Skin epidermis (tissue), 12 donors: Measurements from ENCODE around the gene FNBP1.

ENCODE experiments used
- H3K27ac ChIP-seq, 21 experiments: fragments of 200-600 bp; sonication (generic) in 11 of 21; one replicate each; pipeline ENCODE4 v1.5.0; 2020; ENCODE audit warnings: mild to moderate bottlenecking in 3 of 21, inconsistent platforms in 2 of 21, moderate library complexity in 2 of 21
- H3K4me3 ChIP-seq, 7 experiments: fragments of 200-600 bp; sonication (generic) in 2 of 7; one replicate each; pipeline ENCODE4 v1.5.0; 2020; ENCODE audit warnings: inconsistent platforms in 2 of 7, mild to moderate bottlenecking in 2 of 7, moderate library complexity in 1 of 7

Gene FNBP1

GRCh38 chr9:130049431-130050210 lies 6.6 kb upstream of the FNBP1 start:
- H3K27ac ChIP-seq: no peak overlapping the region

GRCh38 chr9:130045725-130046450 lies 2.9 kb upstream of the FNBP1 start:
- peak overlapping the region in 16 of 21 experiments; percentile 9 to 100 (median 58) for H3K27ac ChIP-seq

More at GRCh38 chr9:130049431-130050210, 6.6 kb upstream of the FNBP1 start:
- H3K4me3 ChIP-seq: no peak overlapping the region

GRCh38 chr9:130043654-130044623 lies 950 bp upstream of the FNBP1 start:
- Histone ChIP-seq H3K4me3 (peak overlapping the region; percentile 84 to 100 (median 93)), H3K27ac (peak overlapping the region; percentile 73 to 100 (median 95))

More at GRCh38 chr9:130045725-130046450, 2.9 kb upstream of the FNBP1 start:
- no peak overlapping the region for H3K4me3 ChIP-seq

GRCh38 chr9:130042406-130042884 lies 544 bp downstream of the FNBP1 start:
- Histone ChIP-seq H3K27ac (peak overlapping the region; percentile 73 to 100 (median 95)), H3K4me3 (peak overlapping the region; percentile 84 to 100 (median 93))

GRCh38 chr9:130041648-130042405 lies 1.2 kb downstream of the FNBP1 start:
- Histone ChIP-seq H3K27ac (peak overlapping the region; percentile 73 to 100 (median 95)), H3K4me3 (peak overlapping the region; percentile 84 to 100 (median 93))

- peak overlapping the region in 18 of 21 experiments; percentile 54 to 100 (median 95) for H3K27ac ChIP-seq
- H3K4me3 ChIP-seq: peak overlapping the region; percentile 84 to 100 (median 93)
Observed at GRCh38 chr9:130040984-130041647, 1.9 kb downstream of the FNBP1 start.

GRCh38 chr9:130039528-130040147 lies 3.4 kb downstream of the FNBP1 start:
- Histone ChIP-seq H3K4me3 (peak overlapping the region in 4 of 7 experiments; percentile 3 to 100 (median 52)), H3K27ac (peak overlapping the region in 13 of 21 experiments; percentile 2 to 100 (median 56))

- Histone ChIP-seq H3K27ac (peak overlapping the region in 6 of 21 experiments; percentile 9 to 53 (median 52)), H3K4me3 (no peak overlapping the region)
Observed at GRCh38 chr9:130036099-130036498, 6.9 kb downstream of the FNBP1 start.

GRCh38 chr9:130034570-130034969 lies 8.4 kb downstream of the FNBP1 start:
- Histone ChIP-seq H3K27ac (peak overlapping the region in 6 of 21 experiments; percentile 8 to 52 (median 28)), H3K4me3 (no peak overlapping the region)

GRCh38 chr9:130030651-130031127 lies 12.3 kb downstream of the FNBP1 start:
- Histone ChIP-seq H3K4me3 (no peak overlapping the region), H3K27ac (peak overlapping the region in 5 of 21 experiments; percentile 7 to 34 (median 22))

GRCh38 chr9:130029223-130029973 lies 13.6 kb downstream of the FNBP1 start:
- Histone ChIP-seq H3K27ac (peak overlapping the region in 4 of 21 experiments; percentile 9 to 52 (median 42)), H3K4me3 (no peak overlapping the region)

GRCh38 chr9:130028493-130029222 lies 14.3 kb downstream of the FNBP1 start:
- peak overlapping the region in 2 of 21 experiments; percentile 9 to 52 for H3K27ac ChIP-seq

GRCh38 chr9:130027533-130028365 lies 15.2 kb downstream of the FNBP1 start:
- peak overlapping the region in 1 of 21 experiments; percentile 4 for H3K27ac ChIP-seq
- no peak overlapping the region for H3K4me3 ChIP-seq

More at GRCh38 chr9:130028493-130029222, 14.3 kb downstream of the FNBP1 start:
- H3K4me3 ChIP-seq: no peak overlapping the region

GRCh38 chr9:130026583-130027340 lies 16.2 kb downstream of the FNBP1 start:
- Histone ChIP-seq H3K27ac (peak overlapping the region in 2 of 21 experiments; percentile 5 to 9), H3K4me3 (no peak overlapping the region)
